MM.1S (cell line): Measurements from ENCODE around the gene RBMS3.

Source experiments
- DNase-seq: peaks from one replicate; pipeline ENCODE4 v3.0.0-alpha.2; 2015
- H2AFZ ChIP-seq: fragments of 300-600 bp; sonication (generic); 2 replicates; pipeline ENCODE4 v1.6.0; 2016; ENCODE audit warnings: antibody characterized with exemption, low read length
- H3F3A ChIP-seq: fragments of 300-600 bp; sonication (generic); 2 replicates; pipeline ENCODE4 v1.6.1; 2016; ENCODE audit warnings: mild to moderate bottlenecking, antibody characterized with exemption, low read length, moderate library complexity, mixed read lengths; ENCODE audit not compliant: insufficient read depth
- H3K27ac ChIP-seq: fragments of 300-600 bp; sonication (generic); 2 replicates; pipeline ENCODE4 v1.5.1; 2016; ENCODE audit warnings: mild to moderate bottlenecking, low read length
- H3K27me3 ChIP-seq: fragments of 300-600 bp; sonication (generic); replicated peaks from 2 replicates; pipeline ENCODE4 v1.6.0; 2016; ENCODE audit warnings: low read length; ENCODE audit not compliant: insufficient read depth
- H3K36me3 ChIP-seq: fragments of 300-600 bp; sonication (generic); replicated peaks from 2 replicates; pipeline ENCODE4 v1.6.1; 2016; ENCODE audit warnings: mild to moderate bottlenecking, low read length, mixed read lengths; ENCODE audit not compliant: insufficient read depth
- H3K4me1 ChIP-seq: fragments of 300-600 bp; sonication (generic); 2 replicates; pipeline ENCODE4 v1.6.1; 2016; ENCODE audit warnings: low read length, mixed read lengths
- H3K4me2 ChIP-seq: fragments of 300-600 bp; sonication (generic); 2 replicates; pipeline ENCODE4 v1.6.0; 2016; ENCODE audit warnings: low read depth, low read length
- H3K4me3 ChIP-seq: fragments of 300-600 bp; sonication (generic); 2 replicates; pipeline ENCODE4 v1.5.1; 2016; ENCODE audit warnings: low read length, mixed read lengths
- H3K79me2 ChIP-seq: fragments of 300-600 bp; sonication (generic); 2 replicates; pipeline ENCODE4 v1.6.1; 2016; ENCODE audit warnings: mixed run types, low read length, mixed read lengths
- H3K9ac ChIP-seq: fragments of 300-600 bp; sonication (generic); 2 replicates; pipeline ENCODE4 v1.6.1; 2016; ENCODE audit warnings: low read length, mixed read lengths
- H3K9me2 ChIP-seq: fragments of 300-600 bp; sonication (generic); replicated peaks from 2 replicates; pipeline ENCODE4 v1.6.1; 2016; ENCODE audit warnings: mild to moderate bottlenecking, low read length, mixed read lengths; ENCODE audit not compliant: insufficient read depth
- H3K9me3 ChIP-seq: fragments of 300-600 bp; sonication (generic); replicated peaks from 2 replicates; pipeline ENCODE4 v1.6.1; 2016; ENCODE audit warnings: mild to moderate bottlenecking, low read length, mixed read lengths; ENCODE audit not compliant: insufficient read depth
- H4K20me1 ChIP-seq: fragments of 300-600 bp; sonication (generic); 2 replicates; pipeline ENCODE4 v1.6.1; 2016; ENCODE audit warnings: mild to moderate bottlenecking, low read length, moderate library complexity, mixed read lengths; ENCODE audit not compliant: insufficient read depth
- CTCF ChIP-seq: fragments of 300-600 bp; sonication (generic); IDR thresholded peaks from 2 replicates; pipeline ENCODE4 v1.5.1; 2016; ENCODE audit warnings: antibody characterized with exemption, low read length, mixed read lengths
- EZH2 ChIP-seq: fragments of 300-600 bp; sonication (generic); optimal IDR thresholded peaks from 2 replicates; pipeline ENCODE3; 2017; ENCODE audit warnings: low read depth, mild to moderate bottlenecking, antibody characterized with exemption, low read length, mixed read lengths
- EZH2phosphoT487 ChIP-seq: fragments of 300-600 bp; sonication (generic); IDR thresholded peaks from 2 replicates; pipeline ENCODE4 v1.6.1; 2018; ENCODE audit warnings: antibody characterized with exemption, low read length

Gene RBMS3

DNA sequence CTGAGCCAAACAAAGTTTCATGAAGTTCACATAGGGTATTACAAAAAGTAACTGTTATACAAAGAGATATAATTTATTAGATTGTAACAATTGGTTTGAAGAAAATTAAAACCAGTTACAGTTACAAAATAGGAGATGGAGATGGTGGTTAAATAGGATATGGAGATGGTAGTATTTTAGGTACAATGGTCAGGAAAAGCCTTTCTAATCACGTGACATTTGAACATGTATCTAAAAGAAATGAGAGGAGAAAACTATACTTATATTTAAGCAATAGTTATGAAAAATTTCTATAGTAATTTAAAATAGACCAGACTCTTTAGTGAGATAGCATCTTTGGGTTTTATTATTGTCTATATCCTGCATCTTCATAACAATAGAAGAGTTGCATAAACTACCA is 312.9 kb downstream of the RBMS3 start:
- H4K20me1 ChIP-seq, result no peaks in the 10 kb centered on the region
- no peak for TF ChIP-seq EZH2phosphoT487
- TF ChIP-seq CTCF, result no peak
- TF ChIP-seq EZH2, result no peak
- H3K4me1 ChIP-seq, result no peaks in the 10 kb centered on the region
- H3K79me2 ChIP-seq, result no peaks in the 10 kb centered on the region
- H3K4me2 ChIP-seq, result no peak overlapping the region
- H3K27me3 ChIP-seq, result no peaks in the 10 kb centered on the region
- no peak overlapping the region for H3K27ac ChIP-seq
- DNase-seq, result no peak
- no peaks in the 10 kb centered on the region for H3K36me3 ChIP-seq
- no peak overlapping the region for H2AFZ ChIP-seq
- H3F3A ChIP-seq, result no peaks in the 10 kb centered on the region
- H3K4me3 ChIP-seq, result no peak overlapping the region
- H3K9me3 ChIP-seq, result no peaks in the 10 kb centered on the region
- no peak overlapping the region for H3K9ac ChIP-seq
- no peaks in the 10 kb centered on the region for H3K9me2 ChIP-seq

DNA sequence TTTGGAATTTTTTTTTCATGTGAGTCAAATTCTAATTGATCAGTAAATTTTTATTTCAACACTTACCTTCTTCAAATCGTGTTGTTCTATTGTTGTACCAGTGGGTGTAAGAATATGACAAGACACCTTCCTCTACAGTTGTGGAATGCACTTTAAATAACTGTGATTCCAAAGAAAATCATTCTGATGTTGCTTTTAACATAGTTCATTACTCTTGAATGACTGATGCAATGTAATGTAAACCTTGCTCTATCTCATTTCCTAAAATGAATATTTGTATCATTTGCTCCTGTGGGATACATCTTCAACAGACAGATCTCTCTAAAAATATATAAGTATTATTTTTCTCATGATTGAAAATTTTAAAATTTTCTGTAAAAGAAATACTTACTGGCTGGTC is 313.4 kb downstream of the RBMS3 start:
- no peak overlapping the region for H3K4me2 ChIP-seq
- DNase-seq, result no peak
- H3F3A ChIP-seq, result no peaks in the 10 kb centered on the region

GRCh38 chr3:29597376-29598008 is 316.6 kb downstream of the RBMS3 start:
- Histone ChIP-seq H3K4me3 (no peak overlapping the region; the same call in 1 of the 2 replicates), H3K4me1 (no peaks in the 10 kb centered on the region), H2AFZ (peak overlapping the region; percentile 17; the same call in 1 of the 2 replicates), H4K20me1 (no peaks in the 10 kb centered on the region), H3K36me3 (no peaks in the 10 kb centered on the region), H3K9me2 (no peaks in the 10 kb centered on the region), H3K4me2 (peak overlapping the region; percentile 33; the same call in 1 of the 2 replicates), H3K27me3 (no peaks in the 10 kb centered on the region), H3F3A (no peaks in the 10 kb centered on the region), H3K27ac (no peak overlapping the region), H3K9ac (no peak overlapping the region), H3K79me2 (no peaks in the 10 kb centered on the region), H3K9me3 (no peaks in the 10 kb centered on the region)
- no peak for DNase-seq
- TF ChIP-seq EZH2 (no peak), EZH2phosphoT487 (no peak), CTCF (no peak)

More for the DNA sequence above, 313.4 kb downstream of the RBMS3 start:
- no peaks in the 10 kb centered on the region for H4K20me1 ChIP-seq
- no peak overlapping the region for H3K27ac ChIP-seq
- H3K4me3 ChIP-seq, result no peak overlapping the region
- no peaks in the 10 kb centered on the region for H3K27me3 ChIP-seq
- H2AFZ ChIP-seq, result no peak overlapping the region
- H3K79me2 ChIP-seq, result no peaks in the 10 kb centered on the region
- no peak overlapping the region for H3K9ac ChIP-seq
- no peaks in the 10 kb centered on the region for H3K9me3 ChIP-seq
- no peaks in the 10 kb centered on the region for H3K9me2 ChIP-seq
- H3K36me3 ChIP-seq, result no peaks in the 10 kb centered on the region
- no peaks in the 10 kb centered on the region for H3K4me1 ChIP-seq
- TF ChIP-seq EZH2 (no peak), EZH2phosphoT487 (no peak), CTCF (no peak)
